Measurements from ENCODE around the gene KDM3A.

DNA sequence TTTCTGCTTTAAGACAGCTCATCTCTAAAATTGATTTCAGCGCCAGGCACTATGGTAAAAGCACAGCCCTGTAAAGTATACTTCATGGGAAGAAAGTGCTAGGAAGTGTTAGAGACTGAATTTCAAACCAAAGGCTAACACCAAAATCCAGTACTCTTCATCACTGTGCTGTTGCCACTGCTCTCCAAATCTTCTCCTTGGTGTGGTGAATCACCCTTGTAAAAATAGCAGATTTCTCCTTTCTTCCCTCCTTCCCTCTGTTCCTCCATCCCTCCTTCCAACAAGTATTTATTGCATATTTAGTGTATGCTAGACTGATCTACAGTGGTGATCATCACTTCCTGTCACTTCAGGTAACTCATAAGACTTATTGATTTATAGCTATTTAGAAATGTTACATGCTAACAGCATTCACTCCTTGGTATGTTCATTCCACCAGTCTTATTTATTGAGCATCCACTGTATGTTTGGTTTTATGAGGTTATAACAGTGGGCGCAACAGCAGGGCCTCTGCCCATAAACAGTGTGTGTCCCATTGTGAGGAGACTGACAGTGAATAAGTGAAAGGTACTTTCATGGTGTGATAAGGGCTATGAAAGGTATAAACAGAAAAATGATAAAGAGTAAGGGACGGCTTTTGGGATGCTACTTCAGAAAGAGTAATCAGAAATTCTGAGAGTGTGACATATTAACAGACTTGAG lies 20.0 kb downstream of the KDM3A start:
- TF ChIP-seq ZFP30 (CRISPR knock-in tag; IDR thresholded peaks at IDR 0.05) (no peak), CREB5 (CRISPR knock-in tag; IDR thresholded peaks at IDR 0.05; ENCODE audit: low read depth) (no peak), BACH2 (CRISPR knock-in tag; IDR thresholded peaks at IDR 0.05; ENCODE audit: borderline replicate concordance) (no peak), CSDC2 (CRISPR knock-in tag; IDR thresholded peaks at IDR 0.05) (no peak), ZFP3 (CRISPR knock-in tag; IDR thresholded peaks at IDR 0.05) (no peak), ZNF8 (CRISPR knock-in tag; IDR thresholded peaks at IDR 0.05) (no peak), ZC3H10 (CRISPR knock-in tag; IDR thresholded peaks at IDR 0.05) (no peak), ISL1 (CRISPR knock-in tag; IDR thresholded peaks at IDR 0.05) (no peak), ZNF565 (CRISPR knock-in tag; conservative IDR thresholded peaks at IDR 0.05; ENCODE audit: low read depth) (no peak), ZNF70 (CRISPR knock-in tag; IDR thresholded peaks at IDR 0.05) (no peak)
